NCI-H82 treated with DMSO at 0.1 percent for 48 hours (cell line): ENCODE measurements around the gene ZNF22.

Experiments
- DNase-seq: peaks from one replicate; lab custom pipeline; 2025; ENCODE audit not compliant: unreplicated experiment; lab: John Stamatoyannopoulos, UW

The ZNF22 gene

GRCh38 chr10:45000752-45001380 lies at the start of gene ZNF22:
Gene ZNF22 (plus strand): TSS chr10:45000923. CDS start chr10:45003369, 2,446 bp downstream.
- DNase-seq: no peak

GRCh38 chr10:44951576-44952226 lies 49.0 kb upstream of the ZNF22 start:
- no peak for DNase-seq

GRCh38 chr10:44952779-44953231 lies 47.9 kb upstream of the ZNF22 start:
- DNase-seq: no peak

- DNase-seq: no peak
Measured at GRCh38 chr10:44954042-44954441, 46.7 kb upstream of the ZNF22 start.

- DNase-seq: no peak
Measured at GRCh38 chr10:44954962-44955361, 45.8 kb upstream of the ZNF22 start.

GRCh38 chr10:44955413-44956070 lies 45.2 kb upstream of the ZNF22 start:
- no peak for DNase-seq

- DNase-seq: no peak
Measured at GRCh38 chr10:44956226-44956625, 44.5 kb upstream of the ZNF22 start.

- DNase-seq: no peak
Measured at GRCh38 chr10:44956717-44957706, 43.7 kb upstream of the ZNF22 start.

- no peak for DNase-seq
Measured at GRCh38 chr10:44958196-44958897, 42.4 kb upstream of the ZNF22 start.

- DNase-seq: no peak
Measured at GRCh38 chr10:44958898-44959246, 41.9 kb upstream of the ZNF22 start.

- peak; percentile 40 for DNase-seq
Measured at GRCh38 chr10:44959247-44960087, 41.3 kb upstream of the ZNF22 start, which contains the start of gene RASSF4. Gene RASSF4 (plus strand): TSS chr10:44959802. CDS start chr10:44970203, 10,401 bp downstream.

- no peak for DNase-seq
Measured at GRCh38 chr10:44960088-44960460, 40.6 kb upstream of the ZNF22 start.

GRCh38 chr10:44960482-44961229 lies 40.1 kb upstream of the ZNF22 start:
- DNase-seq: no peak

- DNase-seq: no peak
Measured at GRCh38 chr10:44961230-44961571, 39.5 kb upstream of the ZNF22 start.

- no peak for DNase-seq
Measured at GRCh38 chr10:44961931-44962750, 38.6 kb upstream of the ZNF22 start.

GRCh38 chr10:44962870-44963738 lies 37.6 kb upstream of the ZNF22 start:
- DNase-seq: no peak
